ENCODE results near the gene EXOC1.

DNA sequence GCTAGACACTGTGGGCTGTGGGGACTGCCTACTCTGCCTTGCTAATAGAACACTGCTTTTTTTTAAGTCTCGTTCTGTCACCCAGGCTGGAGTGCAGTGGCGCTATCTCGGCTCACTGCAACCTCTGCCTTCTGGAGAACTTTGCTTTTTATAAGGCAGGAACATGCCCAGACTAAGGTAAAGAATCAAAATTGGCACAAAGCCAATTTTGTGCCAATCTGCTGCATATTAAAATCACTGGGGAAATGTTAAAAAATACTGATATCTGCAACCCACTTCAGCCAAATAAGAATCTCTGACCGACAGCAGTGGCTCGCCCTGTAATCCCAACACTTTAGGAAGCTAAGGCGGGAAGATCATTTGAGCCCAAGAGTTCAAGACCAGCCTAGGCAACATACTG is 58.8 kb downstream of the EXOC1 start:
- TF ChIP-seq, protein P1, sequence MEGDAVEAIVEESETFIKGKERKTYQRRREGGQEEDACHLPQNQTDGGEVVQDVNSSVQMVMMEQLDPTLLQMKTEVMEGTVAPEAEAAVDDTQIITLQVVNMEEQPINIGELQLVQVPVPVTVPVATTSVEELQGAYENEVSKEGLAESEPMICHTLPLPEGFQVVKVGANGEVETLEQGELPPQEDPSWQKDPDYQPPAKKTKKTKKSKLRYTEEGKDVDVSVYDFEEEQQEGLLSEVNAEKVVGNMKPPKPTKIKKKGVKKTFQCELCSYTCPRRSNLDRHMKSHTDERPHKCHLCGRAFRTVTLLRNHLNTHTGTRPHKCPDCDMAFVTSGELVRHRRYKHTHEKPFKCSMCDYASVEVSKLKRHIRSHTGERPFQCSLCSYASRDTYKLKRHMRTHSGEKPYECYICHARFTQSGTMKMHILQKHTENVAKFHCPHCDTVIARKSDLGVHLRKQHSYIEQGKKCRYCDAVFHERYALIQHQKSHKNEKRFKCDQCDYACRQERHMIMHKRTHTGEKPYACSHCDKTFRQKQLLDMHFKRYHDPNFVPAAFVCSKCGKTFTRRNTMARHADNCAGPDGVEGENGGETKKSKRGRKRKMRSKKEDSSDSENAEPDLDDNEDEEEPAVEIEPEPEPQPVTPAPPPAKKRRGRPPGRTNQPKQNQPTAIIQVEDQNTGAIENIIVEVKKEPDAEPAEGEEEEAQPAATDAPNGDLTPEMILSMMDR (conservative IDR thresholded peaks at IDR 0.05; ENCODE audit: low read depth, low read length): no peak
- TF ChIP-seq POLR2A (IDR thresholded peaks at IDR 0.05; ENCODE audit: low read depth, low read length) (no peak), CEBPB (IDR thresholded peaks at IDR 0.05; ENCODE audit: low read depth, low read length) (no peak), MAFK (IDR thresholded peaks at IDR 0.05; ENCODE audit: low read depth, low read length) (no peak), MXI1 (IDR thresholded peaks at IDR 0.05; ENCODE audit: borderline replicate concordance, low read depth, low read length) (no peak), RAD21 (IDR thresholded peaks at IDR 0.05; ENCODE audit: low read length) (no peak), RFX5 (IDR thresholded peaks at IDR 0.05; ENCODE audit: low read depth, low read length) (no peak), MAZ (IDR thresholded peaks at IDR 0.05; ENCODE audit: borderline replicate concordance, low read depth, low read length) (no peak), SMC3 (IDR thresholded peaks at IDR 0.05; ENCODE audit: low read depth, low read length) (no peak), NFE2L2 (IDR thresholded peaks at IDR 0.05; ENCODE audit: low read depth, low read length) (no peak)
- TF ChIP-seq, protein P2, sequence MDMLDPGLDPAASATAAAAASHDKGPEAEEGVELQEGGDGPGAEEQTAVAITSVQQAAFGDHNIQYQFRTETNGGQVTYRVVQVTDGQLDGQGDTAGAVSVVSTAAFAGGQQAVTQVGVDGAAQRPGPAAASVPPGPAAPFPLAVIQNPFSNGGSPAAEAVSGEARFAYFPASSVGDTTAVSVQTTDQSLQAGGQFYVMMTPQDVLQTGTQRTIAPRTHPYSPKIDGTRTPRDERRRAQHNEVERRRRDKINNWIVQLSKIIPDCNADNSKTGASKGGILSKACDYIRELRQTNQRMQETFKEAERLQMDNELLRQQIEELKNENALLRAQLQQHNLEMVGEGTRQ (IDR thresholded peaks at IDR 0.05; ENCODE audit: low read depth, low read length): no peak
